Sigmoid colon (tissue), 4 donors: Measurements from ENCODE around the gene ALDH4A1.

ENCODE experiments used
- CTCF ChIP-seq, 4 experiments: fragments of 450-650 bp in 3 of 4; fragments of 200-600 bp in 1 of 4; IDR thresholded peaks; one replicate each; pipeline ENCODE4 v1.5.1; 2016 to 2019; ENCODE audit warnings: antibody characterized with exemption in 4 of 4, mild to moderate bottlenecking in 3 of 4, moderate library complexity in 2 of 4
- EP300 ChIP-seq, 4 donors: sonication (generic); formaldehyde crosslinking; IDR thresholded peaks; one replicate each; pipeline ENCODE4 v1.6.1; 2017; ENCODE audit warnings: antibody characterized with exemption in 4 of 4

DNA sequence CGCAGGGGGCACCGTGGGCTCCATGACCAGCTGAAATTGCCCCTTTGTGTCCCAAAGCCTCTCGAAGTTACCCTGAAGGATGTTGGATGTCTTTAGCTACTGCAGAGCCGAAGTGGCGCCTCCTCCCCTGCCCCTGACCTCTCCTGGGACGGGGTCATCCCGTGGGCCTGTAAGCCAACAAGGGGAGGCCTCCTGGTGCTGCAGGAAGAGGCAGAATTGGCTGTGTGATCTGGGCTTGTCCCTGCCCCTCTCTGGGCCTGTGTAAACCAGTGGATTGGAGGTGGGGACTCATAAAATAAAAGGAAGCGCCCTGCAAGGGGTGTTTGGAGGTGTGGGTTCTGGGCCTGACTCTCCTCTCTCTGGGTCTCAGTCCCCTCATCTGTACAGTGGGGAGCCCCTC is 40.8 kb downstream of the ALDH4A1 start:
- TF ChIP-seq CTCF (IDR thresholded peaks at IDR 0.05) = no peak
- no peak for TF ChIP-seq EP300 (IDR thresholded peaks at IDR 0.05)
